ENCODE data around the gene POU2F3. TPM values are rescaled to one million over a fixed set of nuclear protein-coding genes. Genes with fewer than 3 reads are reported as not detected.
A peak's percentile ranks its signal among the peaks of the same experiment; 100 is the strongest.

POU2F3 gene
- total and polyA plus RNA-seq, 2 of the 13 experiments (the other 11 are each of a cell fraction or from before 2014, with no cell fraction given), result not detected

GRCh38 chr11:120198787-120199469, 41.0 kb upstream of the POU2F3 start (continued):
- no peak for TF ChIP-seq ZNF142 (CRISPR knock-in tag; IDR thresholded peaks at IDR 0.05)
- TF ChIP-seq CC2D1A (CRISPR knock-in tag; IDR thresholded peaks at IDR 0.05), result no peak
- no peak for TF ChIP-seq ZKSCAN8 (CRISPR knock-in tag; IDR thresholded peaks at IDR 0.05; ENCODE audit: borderline replicate concordance)
- no peak for TF ChIP-seq CHCHD3 (CRISPR knock-in tag; IDR thresholded peaks at IDR 0.05)
- no peak for TF ChIP-seq ZNF567 (CRISPR knock-in tag; IDR thresholded peaks at IDR 0.05; ENCODE audit: borderline replicate concordance)
- no peak for TF ChIP-seq GZF1 (CRISPR knock-in tag; IDR thresholded peaks at IDR 0.05)
- TF ChIP-seq, protein P1, sequence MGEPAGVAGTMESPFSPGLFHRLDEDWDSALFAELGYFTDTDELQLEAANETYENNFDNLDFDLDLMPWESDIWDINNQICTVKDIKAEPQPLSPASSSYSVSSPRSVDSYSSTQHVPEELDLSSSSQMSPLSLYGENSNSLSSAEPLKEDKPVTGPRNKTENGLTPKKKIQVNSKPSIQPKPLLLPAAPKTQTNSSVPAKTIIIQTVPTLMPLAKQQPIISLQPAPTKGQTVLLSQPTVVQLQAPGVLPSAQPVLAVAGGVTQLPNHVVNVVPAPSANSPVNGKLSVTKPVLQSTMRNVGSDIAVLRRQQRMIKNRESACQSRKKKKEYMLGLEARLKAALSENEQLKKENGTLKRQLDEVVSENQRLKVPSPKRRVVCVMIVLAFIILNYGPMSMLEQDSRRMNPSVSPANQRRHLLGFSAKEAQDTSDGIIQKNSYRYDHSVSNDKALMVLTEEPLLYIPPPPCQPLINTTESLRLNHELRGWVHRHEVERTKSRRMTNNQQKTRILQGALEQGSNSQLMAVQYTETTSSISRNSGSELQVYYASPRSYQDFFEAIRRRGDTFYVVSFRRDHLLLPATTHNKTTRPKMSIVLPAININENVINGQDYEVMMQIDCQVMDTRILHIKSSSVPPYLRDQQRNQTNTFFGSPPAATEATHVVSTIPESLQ (CRISPR knock-in tag; conservative IDR thresholded peaks at IDR 0.05), result no peak
- no peak for TF ChIP-seq ZNF563 (CRISPR knock-in tag; IDR thresholded peaks at IDR 0.05)
- no peak; the same call in 1 of the 2 replicates for TF ChIP-seq GATA4 (IDR thresholded peaks at IDR 0.05; ENCODE audit: borderline replicate concordance, low read depth)
- TF ChIP-seq ATF5 (CRISPR knock-in tag; IDR thresholded peaks at IDR 0.05; ENCODE audit: low read depth), result no peak
- TF ChIP-seq BCL6 (CRISPR knock-in tag; IDR thresholded peaks at IDR 0.05), result peak; percentile 99
- TF ChIP-seq PCBP1 (IDR thresholded peaks at IDR 0.05; ENCODE audit: borderline replicate concordance, low read depth, low read length), result no peak
- no peak; the same call in 1 of the 2 replicates for TF ChIP-seq SIX1 (CRISPR knock-in tag; IDR thresholded peaks at IDR 0.05; ENCODE audit: borderline replicate concordance)
- TF ChIP-seq ZFX (CRISPR knock-in tag; IDR thresholded peaks at IDR 0.05; ENCODE audit: low read depth), result peak; percentile 69
- no peak for TF ChIP-seq NCOA5 (CRISPR knock-in tag; IDR thresholded peaks at IDR 0.05)
- TF ChIP-seq IKZF1 (IDR thresholded peaks at IDR 0.05), result no peak
- no peak for TF ChIP-seq HIVEP1 (CRISPR knock-in tag; IDR thresholded peaks at IDR 0.05)
- TF ChIP-seq BRF2 (CRISPR knock-in tag; IDR thresholded peaks at IDR 0.05), result no peak
- peak; percentile 90 for TF ChIP-seq HNF4A (CRISPR knock-in tag; IDR thresholded peaks at IDR 0.05)
- no peak for TF ChIP-seq ZNF274 (CRISPR knock-in tag; IDR thresholded peaks at IDR 0.05)
- TF ChIP-seq RFX5 (IDR thresholded peaks at IDR 0.05; ENCODE audit: low read depth, low read length), result no peak
